Stomach (tissue), 4 donors: ENCODE measurements around the gene IGF1R.

Experiments
- POLR2A ChIP-seq, 4 donors: fragments of 450-650 bp; IDR thresholded peaks; one replicate each; pipeline ENCODE4 v1.6.1; 2016; ENCODE audit warnings: antibody characterized with exemption in 4 of 4, control low read depth in 2 of 4, mild to moderate bottlenecking in 1 of 4, moderate library complexity in 1 of 4
- TF ChIP-seq, protein P1 (sequence below), 7 experiments: fragments of 450-650 bp in 4 of 7; fragments of 200-600 bp in 3 of 7; sonication (generic) in 3 of 7; IDR thresholded peaks; one replicate each; pipeline ENCODE4 v1.5.1; 2016 to 2019; ENCODE audit warnings: antibody characterized with exemption in 7 of 7, control low read depth in 2 of 7, mild to moderate bottlenecking in 1 of 7

DNA sequence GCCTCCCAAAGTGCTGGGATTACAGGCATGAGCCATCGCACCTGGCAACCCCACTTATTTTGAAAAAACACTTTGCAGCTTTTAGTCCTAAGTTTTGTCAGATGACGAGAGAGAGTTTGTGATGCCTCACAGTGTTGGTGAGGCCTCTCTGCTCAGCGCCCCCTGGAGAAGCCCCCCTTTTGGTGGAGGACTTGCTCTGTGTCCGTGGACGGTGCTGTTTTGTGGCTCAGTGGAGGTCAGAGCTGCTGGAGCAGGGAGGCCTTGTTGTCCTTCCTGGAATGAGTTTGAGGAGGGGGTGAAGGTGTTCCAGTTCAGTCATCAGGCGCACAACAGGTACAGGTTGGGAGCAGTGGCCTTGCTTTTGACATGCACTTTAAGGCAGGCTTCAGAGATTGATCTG is 301.3 kb downstream of the IGF1R start:
- no peak for TF ChIP-seq POLR2A (IDR thresholded peaks at IDR 0.05)
- TF ChIP-seq, protein P1, sequence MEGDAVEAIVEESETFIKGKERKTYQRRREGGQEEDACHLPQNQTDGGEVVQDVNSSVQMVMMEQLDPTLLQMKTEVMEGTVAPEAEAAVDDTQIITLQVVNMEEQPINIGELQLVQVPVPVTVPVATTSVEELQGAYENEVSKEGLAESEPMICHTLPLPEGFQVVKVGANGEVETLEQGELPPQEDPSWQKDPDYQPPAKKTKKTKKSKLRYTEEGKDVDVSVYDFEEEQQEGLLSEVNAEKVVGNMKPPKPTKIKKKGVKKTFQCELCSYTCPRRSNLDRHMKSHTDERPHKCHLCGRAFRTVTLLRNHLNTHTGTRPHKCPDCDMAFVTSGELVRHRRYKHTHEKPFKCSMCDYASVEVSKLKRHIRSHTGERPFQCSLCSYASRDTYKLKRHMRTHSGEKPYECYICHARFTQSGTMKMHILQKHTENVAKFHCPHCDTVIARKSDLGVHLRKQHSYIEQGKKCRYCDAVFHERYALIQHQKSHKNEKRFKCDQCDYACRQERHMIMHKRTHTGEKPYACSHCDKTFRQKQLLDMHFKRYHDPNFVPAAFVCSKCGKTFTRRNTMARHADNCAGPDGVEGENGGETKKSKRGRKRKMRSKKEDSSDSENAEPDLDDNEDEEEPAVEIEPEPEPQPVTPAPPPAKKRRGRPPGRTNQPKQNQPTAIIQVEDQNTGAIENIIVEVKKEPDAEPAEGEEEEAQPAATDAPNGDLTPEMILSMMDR (IDR thresholded peaks at IDR 0.05): no peak
